GM18909 (cell line): ENCODE measurements around the gene MPPED1.

Experiments used
- ATAC-seq: cut with Tn5 transposase; IDR thresholded peaks from one replicate; pipeline ENCODE4 v1.9.1; 2021; ENCODE audit warnings: mild to moderate bottlenecking; ENCODE audit not compliant: unreplicated experiment, poor library complexity

MPPED1 gene

GRCh38 chr22:43392385-43392989, 19.3 kb upstream of the MPPED1 start:
- no peak for ATAC-seq

GRCh38 chr22:43393132-43393843, 18.5 kb upstream of the MPPED1 start:
- no peak for ATAC-seq

- no peak for ATAC-seq
Observed at GRCh38 chr22:43393844-43394474, 17.9 kb upstream of the MPPED1 start.

- no peak for ATAC-seq
Observed at GRCh38 chr22:43395086-43395695, 16.6 kb upstream of the MPPED1 start.

GRCh38 chr22:43396321-43396933, 15.4 kb upstream of the MPPED1 start:
- no peak for ATAC-seq

GRCh38 chr22:43396934-43397457, 14.8 kb upstream of the MPPED1 start:
- ATAC-seq = no peak

GRCh38 chr22:43397766-43398165, 14.0 kb upstream of the MPPED1 start:
- no peak for ATAC-seq

GRCh38 chr22:43398246-43398645, 13.6 kb upstream of the MPPED1 start:
- ATAC-seq = no peak

DNA sequence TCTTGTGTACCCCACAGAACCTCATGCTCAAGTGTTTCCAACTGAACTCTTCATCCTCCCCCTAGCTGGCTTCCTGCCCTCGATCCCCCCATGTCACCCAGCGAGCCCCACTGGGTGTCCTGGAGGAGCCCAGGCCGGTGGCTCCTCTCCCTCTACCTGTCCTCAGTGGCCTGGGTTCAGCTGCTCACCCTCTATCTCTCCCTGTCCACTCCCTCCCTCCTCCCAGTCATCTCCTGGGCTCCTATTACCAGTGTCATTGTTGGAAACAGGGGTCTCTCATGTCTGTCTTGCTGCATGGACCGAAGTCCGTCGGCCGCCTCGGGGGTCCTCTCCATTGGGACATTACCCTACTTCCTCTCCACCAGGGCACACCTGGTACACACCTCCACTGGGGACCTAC, 12.9 kb upstream of the MPPED1 start:
- ATAC-seq = no peak

DNA sequence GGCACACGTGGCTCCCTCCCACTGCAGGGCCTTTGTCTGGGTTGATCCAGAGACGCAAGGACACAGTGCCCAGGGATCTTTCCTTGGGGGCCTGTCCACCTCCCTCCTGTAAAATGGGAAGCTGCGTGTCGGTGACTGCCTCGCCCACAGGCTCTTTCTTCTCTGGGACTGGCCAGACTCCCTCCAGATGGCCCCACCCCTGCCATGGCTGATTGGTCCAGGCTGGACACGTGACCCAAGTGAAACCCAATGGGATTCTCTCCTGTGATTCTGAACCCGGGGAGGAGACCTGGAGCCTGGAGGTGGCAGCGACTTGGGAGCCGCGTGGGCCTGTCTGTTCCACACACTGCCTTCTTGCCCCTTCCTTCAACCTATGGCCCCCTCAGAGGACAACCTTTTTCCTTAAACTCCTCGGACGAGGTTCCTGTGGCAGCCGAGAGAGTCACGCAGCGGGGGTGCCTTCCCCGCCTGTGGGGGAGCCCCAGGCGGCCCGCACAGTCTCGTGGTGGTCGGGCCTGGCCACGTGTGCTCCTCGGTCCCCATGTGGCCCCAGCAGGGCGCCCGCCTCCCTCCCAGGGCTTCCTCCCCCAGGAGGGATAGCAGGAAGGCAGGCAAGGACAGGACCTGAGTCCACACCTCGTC, 12.4 kb upstream of the MPPED1 start:
- ATAC-seq = no peak

DNA sequence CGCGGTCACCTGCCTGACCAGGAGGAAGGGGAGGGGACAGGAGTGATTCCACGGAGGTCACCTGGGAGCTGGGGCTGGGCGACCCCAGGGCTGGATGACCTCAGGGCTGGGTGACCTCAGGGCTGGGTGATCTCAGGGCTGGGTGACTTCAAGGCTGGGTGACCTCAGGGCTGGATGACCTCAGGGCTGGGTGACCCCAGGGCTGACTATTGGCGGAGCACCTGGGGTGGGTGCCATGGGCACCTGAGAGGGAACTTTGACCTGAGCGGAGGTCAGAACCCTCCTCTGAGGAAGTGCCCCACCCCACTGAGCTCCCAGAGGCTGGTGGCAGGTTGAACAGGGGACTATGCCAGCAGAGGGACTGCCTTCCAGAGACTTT, 11.8 kb upstream of the MPPED1 start:
- ATAC-seq = no peak

DNA sequence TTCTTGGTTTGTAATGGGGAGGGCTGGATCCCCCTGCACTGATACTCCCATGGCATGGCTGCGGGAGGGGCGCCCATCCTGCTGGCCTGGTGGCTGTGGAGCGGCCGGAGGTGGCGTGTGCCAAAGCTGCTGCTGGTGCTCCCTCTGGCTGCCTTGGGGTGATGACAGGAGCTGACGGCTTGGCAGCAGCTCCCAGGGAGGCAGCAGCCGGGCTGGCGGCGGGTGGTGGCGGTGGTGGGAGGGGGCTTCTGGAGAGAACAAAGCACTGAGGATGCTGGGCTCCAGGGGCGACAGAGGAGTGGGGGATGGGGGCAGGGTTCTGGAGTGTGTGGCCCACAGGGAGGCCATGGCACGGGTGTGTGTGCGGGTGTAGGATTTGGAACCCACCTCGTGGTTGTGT, 11.4 kb upstream of the MPPED1 start:
- ATAC-seq = no peak

DNA sequence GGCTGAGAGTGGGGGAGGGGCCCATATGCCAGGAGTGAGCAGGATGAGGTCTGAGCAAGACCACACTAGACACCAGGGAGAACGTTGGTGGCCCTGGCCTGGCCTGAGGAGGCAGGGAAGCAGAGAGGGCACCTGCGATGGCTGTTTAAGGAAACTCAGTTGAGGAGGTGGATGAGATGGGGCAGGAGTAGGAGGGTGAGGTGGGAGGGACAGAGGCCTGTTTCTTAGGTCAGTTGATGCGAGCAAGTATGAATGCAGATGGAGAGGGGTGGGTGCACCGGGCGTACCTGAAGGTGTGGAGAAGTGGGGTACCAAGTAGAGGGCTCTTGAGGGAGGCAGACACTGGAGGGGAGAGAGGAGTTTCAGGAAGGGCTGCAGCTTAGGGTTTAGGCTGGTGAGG, 10.6 kb upstream of the MPPED1 start:
- no peak for ATAC-seq

DNA sequence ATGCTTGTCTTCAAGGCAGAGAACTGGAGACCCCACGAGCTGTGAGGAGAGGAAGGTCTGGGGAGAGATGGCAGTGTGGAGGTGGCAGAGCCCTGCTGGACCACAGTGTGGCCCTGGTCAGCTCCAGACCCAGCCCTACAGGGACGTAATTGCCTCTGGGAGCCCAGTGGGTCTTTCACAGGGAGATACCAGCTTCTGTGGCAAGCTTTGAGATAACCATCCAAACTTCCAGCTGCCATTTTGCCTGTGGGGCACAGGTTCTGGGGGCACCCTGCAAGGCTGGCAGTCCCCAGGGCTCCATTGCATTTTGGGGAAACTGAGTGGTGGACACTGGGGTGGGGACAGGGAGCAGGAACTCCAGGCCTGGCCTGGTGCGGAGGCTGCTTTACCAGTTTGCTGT, 10.2 kb upstream of the MPPED1 start:
- no peak for ATAC-seq

GRCh38 chr22:43402128-43402527, 9.7 kb upstream of the MPPED1 start:
- ATAC-seq = no peak

DNA sequence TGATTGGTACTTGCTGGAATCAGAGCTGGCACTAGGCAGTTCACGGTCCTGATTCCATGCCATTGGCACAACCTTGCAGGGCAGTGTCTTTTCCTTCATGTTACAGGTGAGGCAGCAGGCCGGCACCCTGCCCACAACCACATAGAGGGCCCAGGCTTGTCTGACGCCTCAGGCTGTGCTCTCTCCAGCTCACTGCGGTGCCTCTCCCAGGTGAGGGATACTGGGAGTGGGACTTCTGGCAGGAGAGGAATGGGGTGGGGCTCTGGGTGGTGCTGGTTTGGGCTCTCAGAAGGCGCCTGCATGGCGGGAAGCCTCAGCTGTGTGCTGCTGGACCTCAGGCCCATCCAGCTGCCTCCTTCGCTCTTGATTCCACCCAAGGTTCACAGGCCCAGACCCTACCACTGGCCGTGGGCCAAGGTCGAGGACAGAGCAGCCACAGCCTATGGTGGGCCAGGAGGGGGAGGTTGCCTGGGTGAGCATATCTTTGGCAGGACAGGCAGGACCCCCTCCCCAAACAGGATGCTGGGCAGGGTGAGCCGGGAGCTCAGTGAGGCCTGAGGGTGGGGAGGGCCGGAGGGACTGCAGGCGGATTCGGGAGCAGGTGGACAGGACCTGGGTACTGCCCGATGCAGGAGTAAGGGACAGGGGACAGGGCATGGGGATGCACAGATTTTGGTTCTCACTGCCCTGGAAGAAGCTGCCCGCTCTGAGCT, 7.0 kb upstream of the MPPED1 start:
- ATAC-seq = no peak

DNA sequence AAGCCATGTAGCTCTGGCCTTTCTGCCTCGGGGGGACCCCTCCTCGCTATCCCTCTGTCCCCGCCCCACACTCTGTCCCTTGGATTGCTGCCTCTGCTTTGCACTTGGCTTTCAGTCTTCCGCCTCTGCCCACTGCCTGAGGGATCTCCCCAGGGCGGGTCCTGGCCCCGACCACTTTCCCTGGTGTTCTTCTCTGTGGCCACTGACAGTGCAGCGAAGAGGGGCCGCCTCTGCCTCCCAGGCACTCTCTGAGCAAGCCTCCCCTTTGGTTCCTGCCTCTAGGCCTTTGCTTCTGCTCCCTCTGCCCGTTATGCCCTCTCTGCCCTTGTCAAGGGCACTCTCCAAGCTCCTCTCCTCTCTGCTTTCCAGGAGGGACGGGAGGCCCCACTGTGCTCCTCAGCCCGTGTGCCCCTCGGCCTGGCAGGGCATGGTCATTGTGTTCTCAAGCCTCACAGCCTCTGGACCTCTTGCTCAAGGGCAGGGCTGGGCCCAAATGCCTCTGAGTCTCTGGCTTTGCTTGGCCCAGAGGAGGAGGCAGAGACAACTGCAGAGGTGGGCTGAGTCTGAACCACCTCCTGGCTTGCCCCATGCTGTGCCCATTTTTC, 5.5 kb upstream of the MPPED1 start:
- no peak for ATAC-seq

GRCh38 chr22:43407591-43407990, 4.2 kb upstream of the MPPED1 start:
- no peak for ATAC-seq

DNA sequence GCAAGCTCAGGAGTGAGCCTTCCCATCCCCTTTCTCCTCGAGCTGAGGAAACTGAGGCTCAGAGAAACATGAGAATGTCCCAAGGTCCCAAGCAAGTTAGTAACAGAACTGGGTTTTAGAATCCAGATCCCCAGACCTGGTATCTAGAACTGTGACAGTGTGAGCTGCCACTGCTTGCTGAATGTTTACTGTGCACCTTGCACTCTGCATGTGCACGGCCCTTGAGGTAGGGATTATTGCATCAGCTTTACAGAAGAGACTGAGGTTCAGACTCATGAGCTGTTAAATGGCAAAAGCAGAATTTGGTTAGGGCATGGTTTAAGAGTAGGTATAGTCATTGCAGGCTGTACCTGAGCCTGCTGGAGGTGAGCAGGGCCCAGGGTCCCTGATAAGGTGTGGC, 3.8 kb upstream of the MPPED1 start:
- ATAC-seq = no peak
